ENCODE data around the gene ESRRG. TPM values are rescaled to one million over a fixed set of nuclear protein-coding genes. Genes with fewer than 3 reads are reported as not detected.

ESRRG gene
- total and polyA plus RNA-seq, 5 experiments from 2014 or later = not detected

GRCh38 chr1:216485042-216485441 lies 238.2 kb downstream of the ESRRG start:
- Mint-ChIP-seq H3K9me3 (peaks cover 3 to 25% (median 12%) of the 10 kb centered on the region in 9 donors), H3K4me1 (no peaks in the 10 kb centered on the region), H3K27ac (no peak overlapping the region), H3K27me3 (no peaks in the 10 kb centered on the region), H3K4me3 (no peak overlapping the region), H3K36me3 (peaks cover 0 to 6% (median 0%) of the 10 kb centered on the region in 3 donors)
- DNase-seq (no peak), ATAC-seq (no peak)
- POLR2A ChIA-PET = no interaction called here

- Mint-ChIP-seq H3K27me3 (no peaks in the 10 kb centered on the region), H3K4me1 (no peaks in the 10 kb centered on the region), H3K9me3 (peaks cover 3 to 31% (median 15%) of the 10 kb centered on the region in 9 donors), H3K4me3 (no peak overlapping the region), H3K36me3 (peaks cover 0 to 6% (median 0%) of the 10 kb centered on the region in 3 donors), H3K27ac (no peak overlapping the region)
- DNase-seq (no peak), ATAC-seq (no peak)
- POLR2A ChIA-PET = no interaction called here
Observed at GRCh38 chr1:216483672-216484401, 239.4 kb downstream of the ESRRG start.

- H3K4me3 Mint-ChIP-seq = no peak overlapping the region
- H3K9me3 Mint-ChIP-seq = peaks cover 3 to 31% (median 14%) of the 10 kb centered on the region in 9 donors
- no peak for ATAC-seq
- no peak for DNase-seq
- H3K4me1 Mint-ChIP-seq = no peaks in the 10 kb centered on the region
- H3K27ac Mint-ChIP-seq = no peak overlapping the region
- H3K36me3 Mint-ChIP-seq = peaks cover 0 to 6% (median 0%) of the 10 kb centered on the region in 3 donors
- POLR2A ChIA-PET = no interaction called here
- no peaks in the 10 kb centered on the region for H3K27me3 Mint-ChIP-seq
Observed at GRCh38 chr1:216482620-216483019, 240.6 kb downstream of the ESRRG start.

GRCh38 chr1:216478238-216478637 lies 245.0 kb downstream of the ESRRG start:
- DNase-seq (no peak), ATAC-seq (no peak)
- Mint-ChIP-seq H3K27me3 (no peaks in the 10 kb centered on the region), H3K36me3 (no peaks in the 10 kb centered on the region), H3K9me3 (peaks cover 1 to 29% (median 19%) of the 10 kb centered on the region in 9 donors), H3K4me1 (no peaks in the 10 kb centered on the region), H3K4me3 (no peak overlapping the region), H3K27ac (no peak overlapping the region)
- POLR2A ChIA-PET = no interaction called here

GRCh38 chr1:216476341-216476740 lies 246.9 kb downstream of the ESRRG start:
- no peak overlapping the region for H3K27ac Mint-ChIP-seq
- POLR2A ChIA-PET = no interaction called here
- no peaks in the 10 kb centered on the region for H3K27me3 Mint-ChIP-seq
- H3K9me3 Mint-ChIP-seq = peaks cover 1 to 28% (median 17%) of the 10 kb centered on the region in 9 donors
- H3K4me3 Mint-ChIP-seq = no peak overlapping the region
- no peaks in the 10 kb centered on the region for H3K36me3 Mint-ChIP-seq
- no peak for DNase-seq
- ATAC-seq = no peak
- H3K4me1 Mint-ChIP-seq = no peaks in the 10 kb centered on the region

- ATAC-seq (no peak), DNase-seq (no peak)
- H3K36me3 Mint-ChIP-seq = no peaks in the 10 kb centered on the region
- no peak overlapping the region for H3K4me3 Mint-ChIP-seq
- H3K27ac Mint-ChIP-seq = no peak overlapping the region
- H3K4me1 Mint-ChIP-seq = no peaks in the 10 kb centered on the region
- H3K9me3 Mint-ChIP-seq = peaks cover 1 to 22% (median 12%) of the 10 kb centered on the region in 9 donors
- POLR2A ChIA-PET = no interaction called here
- H3K27me3 Mint-ChIP-seq = no peaks in the 10 kb centered on the region
Observed at GRCh38 chr1:216475659-216476276, 247.5 kb downstream of the ESRRG start.

GRCh38 chr1:216466162-216466801 lies 256.9 kb downstream of the ESRRG start:
- no peak for DNase-seq
- ATAC-seq = no peak
- POLR2A ChIA-PET = no interaction called here
- no peaks in the 10 kb centered on the region for H3K27me3 Mint-ChIP-seq
- no peak overlapping the region for H3K4me3 Mint-ChIP-seq
- no peak overlapping the region for H3K27ac Mint-ChIP-seq
- H3K36me3 Mint-ChIP-seq = no peaks in the 10 kb centered on the region
- H3K4me1 Mint-ChIP-seq = no peaks in the 10 kb centered on the region
- peaks cover 0 to 17% (median 3%) of the 10 kb centered on the region in 9 donors for H3K9me3 Mint-ChIP-seq

GRCh38 chr1:216464489-216464888 lies 258.7 kb downstream of the ESRRG start:
- no peaks in the 10 kb centered on the region for H3K36me3 Mint-ChIP-seq
- DNase-seq (no peak), ATAC-seq (no peak)
- no peak overlapping the region for H3K4me3 Mint-ChIP-seq
- H3K27ac Mint-ChIP-seq = no peak overlapping the region
- POLR2A ChIA-PET = no interaction called here
- H3K9me3 Mint-ChIP-seq = peaks cover 0 to 19% (median 3%) of the 10 kb centered on the region in 9 donors
- H3K4me1 Mint-ChIP-seq = no peaks in the 10 kb centered on the region
- H3K27me3 Mint-ChIP-seq = no peaks in the 10 kb centered on the region

GRCh38 chr1:216462066-216462775 lies 261.0 kb downstream of the ESRRG start:
- H3K36me3 Mint-ChIP-seq = no peaks in the 10 kb centered on the region
- no peak overlapping the region for H3K27ac Mint-ChIP-seq
- no peak overlapping the region for H3K4me3 Mint-ChIP-seq
- no peaks in the 10 kb centered on the region for H3K27me3 Mint-ChIP-seq
- ATAC-seq (no peak), DNase-seq (no peak)
- H3K4me1 Mint-ChIP-seq = no peaks in the 10 kb centered on the region
- POLR2A ChIA-PET = no interaction called here
- peaks cover 0 to 12% (median 3%) of the 10 kb centered on the region in 9 donors for H3K9me3 Mint-ChIP-seq

GRCh38 chr1:216461466-216461865 lies 261.8 kb downstream of the ESRRG start:
- Mint-ChIP-seq H3K9me3 (peaks cover 0 to 12% (median 3%) of the 10 kb centered on the region in 9 donors), H3K27ac (no peak overlapping the region), H3K4me1 (no peaks in the 10 kb centered on the region), H3K27me3 (no peaks in the 10 kb centered on the region), H3K36me3 (no peaks in the 10 kb centered on the region), H3K4me3 (no peak overlapping the region)
- DNase-seq = no peak
- POLR2A ChIA-PET = no interaction called here
- ATAC-seq = no peak

GRCh38 chr1:216459651-216460207 lies 263.5 kb downstream of the ESRRG start:
- Mint-ChIP-seq H3K4me3 (no peak overlapping the region), H3K4me1 (no peaks in the 10 kb centered on the region), H3K27me3 (no peaks in the 10 kb centered on the region), H3K9me3 (peaks cover 0 to 12% (median 3%) of the 10 kb centered on the region in 9 donors), H3K27ac (no peak overlapping the region), H3K36me3 (no peaks in the 10 kb centered on the region)
- POLR2A ChIA-PET = no interaction called here
- ATAC-seq = no peak
- DNase-seq = no peak

- POLR2A ChIA-PET = no interaction called here
- DNase-seq (no peak), ATAC-seq (no peak)
- Mint-ChIP-seq H3K27ac (no peak overlapping the region), H3K4me3 (no peak overlapping the region), H3K9me3 (peaks cover 0 to 18% (median 5%) of the 10 kb centered on the region in 9 donors), H3K27me3 (no peaks in the 10 kb centered on the region), H3K4me1 (no peaks in the 10 kb centered on the region), H3K36me3 (no peaks in the 10 kb centered on the region)
Observed at GRCh38 chr1:216458812-216459211, 264.4 kb downstream of the ESRRG start.

- POLR2A ChIA-PET = no interaction called here
- H3K4me1 Mint-ChIP-seq = no peaks in the 10 kb centered on the region
- H3K9me3 Mint-ChIP-seq = peaks cover 0 to 26% (median 5%) of the 10 kb centered on the region in 9 donors
- ATAC-seq = no peak
- no peak for DNase-seq
- no peaks in the 10 kb centered on the region for H3K27me3 Mint-ChIP-seq
- no peak overlapping the region for H3K4me3 Mint-ChIP-seq
- H3K27ac Mint-ChIP-seq = no peak overlapping the region
- no peaks in the 10 kb centered on the region for H3K36me3 Mint-ChIP-seq
Observed at GRCh38 chr1:216457356-216457755, 265.9 kb downstream of the ESRRG start.
